GM18519 (cell line): ENCODE results near the gene STXBP3.
"Not testable (repeated sequence)": the region's sequence is repeated elsewhere in the genome, so short reads cannot be mapped to it uniquely, and the experiment has no call there.

Source experiments
- ATAC-seq: cut with Tn5 transposase; IDR thresholded peaks from one replicate; pipeline ENCODE4 v1.9.1; 2021; ENCODE audit warnings: mild to moderate bottlenecking, moderate library complexity; ENCODE audit not compliant: unreplicated experiment, low FRiP score

STXBP3 gene, protein sequence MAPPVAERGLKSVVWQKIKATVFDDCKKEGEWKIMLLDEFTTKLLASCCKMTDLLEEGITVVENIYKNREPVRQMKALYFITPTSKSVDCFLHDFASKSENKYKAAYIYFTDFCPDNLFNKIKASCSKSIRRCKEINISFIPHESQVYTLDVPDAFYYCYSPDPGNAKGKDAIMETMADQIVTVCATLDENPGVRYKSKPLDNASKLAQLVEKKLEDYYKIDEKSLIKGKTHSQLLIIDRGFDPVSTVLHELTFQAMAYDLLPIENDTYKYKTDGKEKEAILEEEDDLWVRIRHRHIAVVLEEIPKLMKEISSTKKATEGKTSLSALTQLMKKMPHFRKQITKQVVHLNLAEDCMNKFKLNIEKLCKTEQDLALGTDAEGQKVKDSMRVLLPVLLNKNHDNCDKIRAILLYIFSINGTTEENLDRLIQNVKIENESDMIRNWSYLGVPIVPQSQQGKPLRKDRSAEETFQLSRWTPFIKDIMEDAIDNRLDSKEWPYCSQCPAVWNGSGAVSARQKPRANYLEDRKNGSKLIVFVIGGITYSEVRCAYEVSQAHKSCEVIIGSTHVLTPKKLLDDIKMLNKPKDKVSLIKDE

DNA sequence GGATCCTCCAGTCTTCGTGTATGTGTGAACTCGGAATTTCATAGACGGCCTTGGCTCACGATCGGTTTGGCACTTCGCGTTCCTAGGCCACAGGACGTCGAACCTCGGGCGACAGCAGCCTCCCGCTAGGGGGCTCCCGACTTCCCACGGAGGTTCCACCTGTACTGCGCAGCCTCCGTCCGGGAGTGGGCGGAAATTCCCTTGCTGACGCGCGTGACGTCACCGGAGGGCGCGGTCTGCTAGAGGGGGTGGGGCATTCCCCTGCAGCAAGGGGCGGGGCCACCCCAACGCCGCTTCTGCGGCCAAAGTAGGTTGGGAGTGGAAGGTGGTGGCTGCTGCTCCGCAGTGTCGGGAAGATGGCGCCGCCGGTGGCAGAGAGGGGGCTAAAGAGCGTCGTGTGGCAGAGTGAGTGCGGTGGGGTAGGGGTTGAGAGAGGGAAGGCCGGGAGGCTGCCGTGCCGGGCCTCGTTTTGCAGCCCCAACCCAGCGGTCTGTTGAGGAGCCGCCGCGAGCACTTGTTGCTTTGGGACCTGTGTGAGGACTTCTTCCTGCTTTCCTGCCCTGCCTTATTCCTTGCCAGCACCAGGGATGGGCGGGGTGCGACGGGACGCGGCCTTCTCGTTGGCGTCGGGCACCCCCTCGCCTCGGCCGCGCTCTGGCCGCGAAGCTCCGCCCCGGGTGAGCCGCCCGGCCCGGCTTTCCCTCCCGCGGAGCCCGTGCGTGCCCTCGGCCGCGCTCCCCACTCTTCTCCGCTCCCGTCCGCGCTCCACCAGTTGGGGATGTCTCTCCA, at the start of gene STXBP3:
TSS of gene STXBP3 (plus strand) at position 293 of the 789 bp plus-strand sequence. CDS start at position 357, 64 bp downstream.
- peak; percentile 86 for ATAC-seq

DNA sequence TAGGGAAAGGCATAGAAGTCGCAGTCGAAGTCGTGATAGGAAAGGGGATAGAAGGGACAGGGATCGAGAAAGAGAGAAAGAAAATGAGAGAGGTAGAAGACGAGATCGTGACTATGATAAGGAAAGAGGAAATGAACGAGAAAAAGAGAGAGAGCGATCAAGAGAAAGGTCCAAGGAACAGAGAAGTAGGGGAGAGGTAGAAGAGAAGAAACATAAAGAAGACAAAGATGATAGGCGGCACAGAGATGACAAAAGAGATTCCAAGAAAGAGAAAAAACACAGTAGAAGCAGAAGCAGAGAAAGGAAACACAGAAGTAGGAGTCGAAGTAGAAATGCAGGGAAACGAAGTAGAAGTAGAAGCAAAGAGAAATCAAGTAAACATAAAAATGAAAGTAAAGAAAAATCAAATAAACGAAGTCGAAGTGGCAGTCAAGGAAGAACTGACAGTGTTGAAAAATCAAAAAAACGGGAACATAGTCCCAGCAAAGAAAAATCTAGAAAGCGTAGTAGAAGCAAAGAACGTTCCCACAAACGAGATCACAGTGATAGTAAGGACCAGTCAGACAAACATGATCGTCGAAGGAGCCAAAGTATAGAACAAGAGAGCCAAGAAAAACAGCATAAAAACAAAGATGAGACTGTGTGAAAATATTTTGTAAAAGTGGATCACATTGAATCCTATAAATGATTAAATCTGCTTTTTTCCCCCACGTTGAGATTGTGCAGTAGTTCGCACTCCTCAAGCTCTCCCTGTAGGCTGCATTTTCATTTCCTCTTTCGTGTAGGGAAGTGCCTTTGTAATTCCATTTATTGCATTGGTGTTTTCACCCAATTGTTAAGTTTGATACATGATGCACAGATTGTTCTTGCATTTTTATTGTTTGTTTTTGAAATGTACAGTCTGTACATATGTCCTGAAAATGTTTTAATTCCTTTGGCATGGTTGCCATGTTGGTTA, 46.8 kb upstream of the STXBP3 start:
- ATAC-seq = no peak

DNA sequence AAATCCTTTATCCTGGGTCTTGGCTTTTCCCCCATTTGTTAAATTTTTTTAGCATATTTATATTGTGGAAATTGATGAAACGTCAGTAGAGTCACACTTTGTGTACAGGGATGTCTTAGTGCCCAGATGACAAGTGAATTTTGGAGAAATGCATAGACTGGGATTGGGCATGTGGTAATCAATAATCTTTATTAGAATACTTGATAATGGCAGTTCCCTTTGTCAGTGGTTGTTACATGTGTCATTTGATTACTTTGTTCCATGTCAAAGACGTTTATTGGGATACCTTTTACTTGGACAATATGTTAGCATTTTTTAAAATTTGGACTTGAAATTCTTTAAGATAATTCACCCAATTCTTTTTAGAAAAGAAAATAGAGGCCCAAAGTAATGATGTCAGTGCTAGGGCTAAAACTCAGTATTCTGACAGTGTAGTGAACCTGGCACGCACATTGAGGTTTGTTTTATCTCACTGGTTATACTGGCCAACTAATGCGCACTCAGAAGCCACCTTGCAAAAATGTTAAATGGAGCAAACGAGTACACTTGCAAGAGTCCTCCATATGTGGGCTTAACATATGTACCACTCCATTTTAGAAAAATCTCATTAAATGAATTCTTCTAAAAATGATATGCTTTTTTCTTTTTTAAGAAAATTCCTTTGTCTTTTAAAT, 45.2 kb upstream of the STXBP3 start:
- no peak for ATAC-seq

DNA sequence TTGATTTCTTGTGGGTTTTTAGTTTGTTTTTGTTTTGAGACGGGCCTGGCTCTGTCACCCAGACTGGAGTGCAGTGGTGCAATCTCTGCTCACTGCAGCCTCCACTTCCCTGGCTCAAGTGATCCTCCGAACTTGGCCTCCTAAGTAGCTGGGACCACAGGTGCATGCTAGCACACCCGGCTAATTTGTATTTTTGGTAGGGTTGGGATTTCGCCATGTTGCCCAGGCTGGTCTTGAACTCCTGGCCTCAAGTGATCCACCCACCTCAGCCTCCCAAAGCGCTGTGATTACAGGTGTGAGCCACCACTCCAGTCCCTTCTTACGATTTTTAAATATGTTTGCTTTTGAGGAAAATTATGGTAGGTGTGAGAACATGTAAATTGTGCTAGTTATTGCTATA, 44.4 kb upstream of the STXBP3 start:
- not testable (repeated sequence) for ATAC-seq

DNA sequence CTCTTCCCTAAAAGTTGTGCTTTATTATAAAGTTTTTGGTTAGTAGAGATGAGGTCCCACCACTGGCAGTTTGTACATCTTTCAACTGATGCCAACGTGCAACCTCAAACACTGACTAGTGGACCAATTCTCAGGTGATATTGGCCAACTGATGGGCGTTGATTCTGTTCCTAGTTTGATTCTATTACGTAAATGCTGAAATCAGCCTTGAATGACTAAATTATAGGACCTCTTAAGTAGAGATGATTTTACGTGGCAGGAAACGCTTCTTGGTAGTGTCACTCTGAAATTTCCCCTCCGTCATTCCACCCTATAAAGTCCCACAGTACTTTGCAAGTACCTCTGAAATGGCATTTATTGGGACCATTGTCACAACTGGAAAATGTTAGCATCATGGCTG, 42.5 kb upstream of the STXBP3 start:
- no peak for ATAC-seq

DNA sequence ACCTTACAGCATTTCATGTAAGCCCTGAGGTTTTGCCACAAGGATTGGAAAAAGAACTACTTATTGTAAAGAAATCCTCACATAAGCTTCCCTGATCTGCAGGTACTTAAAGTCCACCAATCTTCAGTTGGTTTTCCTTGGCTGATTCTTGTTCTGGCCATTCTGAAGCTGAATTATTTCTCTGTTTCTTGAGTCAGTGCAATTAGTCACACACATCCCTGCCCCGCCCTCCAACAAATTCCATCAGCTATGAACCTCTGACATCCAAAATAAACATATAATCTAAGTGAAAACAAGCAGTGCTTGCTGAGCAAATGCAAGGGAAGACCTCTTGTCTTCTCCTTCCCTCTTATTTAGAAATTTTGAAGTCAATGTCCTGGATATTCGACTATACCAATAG, 42.0 kb upstream of the STXBP3 start:
- ATAC-seq = no peak

DNA sequence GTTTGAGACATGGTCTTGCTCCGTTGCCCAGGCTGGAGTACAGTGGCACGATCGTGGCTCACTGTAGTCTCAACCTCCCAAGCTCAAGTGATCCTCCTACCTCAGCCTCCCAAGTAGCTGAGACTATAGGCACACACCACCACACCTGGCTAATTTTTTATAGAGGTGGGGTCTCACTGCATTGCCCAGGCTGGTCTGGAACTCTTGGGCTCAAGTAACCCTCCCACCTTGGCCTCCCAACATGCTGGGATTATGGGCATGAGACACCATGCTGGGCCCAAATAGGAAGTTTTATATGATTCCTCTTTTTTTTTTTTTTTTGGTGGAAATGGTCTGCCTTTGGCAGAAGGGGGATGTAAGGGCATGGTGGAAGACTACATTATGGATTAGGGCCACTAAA, 39.8 kb upstream of the STXBP3 start:
- no peak for ATAC-seq

DNA sequence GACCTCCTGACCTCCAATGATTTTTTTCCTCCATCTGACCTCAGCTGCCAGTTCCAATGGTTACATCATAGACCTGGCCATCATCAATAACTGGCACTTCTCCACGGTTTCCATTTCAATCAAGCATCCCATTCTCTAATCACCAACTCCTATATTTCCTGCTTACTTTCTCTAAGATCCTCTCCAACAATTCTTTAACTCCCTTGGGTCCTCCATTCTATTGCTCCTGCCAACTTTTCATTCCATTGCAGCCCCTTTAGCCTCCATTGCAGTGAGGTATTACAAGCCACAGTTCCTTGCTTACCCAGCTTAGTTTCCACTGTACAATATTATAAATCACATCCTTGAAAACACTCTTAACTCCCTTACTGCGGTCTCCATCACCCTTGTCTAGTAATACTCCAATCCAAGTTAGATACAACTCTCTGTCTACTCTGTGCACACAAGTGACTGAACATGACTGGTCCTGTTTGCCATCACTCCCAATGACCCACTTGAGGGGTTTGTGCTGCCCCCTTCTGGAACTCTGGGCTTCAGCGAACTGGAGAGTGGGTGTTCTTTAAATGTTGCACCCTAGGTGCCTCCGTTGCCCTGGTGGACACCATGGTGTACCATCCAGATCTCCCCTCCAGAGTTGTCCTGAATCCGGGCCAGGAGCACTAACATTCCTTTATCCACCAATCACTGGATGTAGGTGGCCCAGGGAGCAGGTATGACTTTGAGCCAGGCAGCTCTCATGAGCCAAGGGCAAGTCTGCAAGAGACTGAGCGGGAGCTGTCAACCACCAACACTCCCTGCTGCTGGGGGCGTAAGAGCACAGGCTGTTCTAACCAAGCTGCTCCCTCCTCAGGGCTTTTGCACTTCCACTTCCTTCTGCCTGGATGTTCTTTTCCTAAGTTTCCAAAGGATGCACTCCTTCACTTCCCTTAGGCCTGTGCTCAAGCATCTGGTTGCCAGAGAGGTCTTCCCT, 37.5 kb upstream of the STXBP3 start:
- ATAC-seq = no peak

DNA sequence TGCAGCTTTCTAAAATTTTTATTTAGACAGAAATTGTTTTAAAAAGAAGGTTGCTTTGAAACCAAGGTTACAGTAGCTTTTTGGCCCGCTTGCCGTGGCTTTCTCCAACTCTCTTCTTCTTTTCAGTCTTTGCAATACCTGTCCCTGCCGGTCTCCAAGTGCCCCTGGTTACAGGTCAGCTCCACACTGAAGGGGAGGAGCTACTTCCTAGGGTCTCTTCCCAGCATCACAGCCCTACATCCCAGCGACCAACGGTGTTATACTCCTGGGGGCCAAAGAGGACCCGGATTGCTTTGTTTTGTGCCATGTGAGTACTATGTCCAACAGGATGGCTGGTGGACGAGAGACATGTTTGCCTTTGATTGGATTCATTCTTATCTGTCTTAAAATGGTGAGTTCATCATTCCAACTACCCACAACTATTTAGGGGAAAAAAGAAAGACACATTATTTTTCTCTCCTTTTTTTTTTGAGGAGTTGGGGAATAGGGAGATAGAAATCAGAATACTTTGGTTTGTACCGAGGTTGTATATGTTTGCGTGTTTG, 33.8 kb upstream of the STXBP3 start, which contains the start of gene FNDC7:
TSS of gene FNDC7 (plus strand) at position 303 of the 545 bp plus-strand sequence. CDS start at position 329, 26 bp downstream.
- no peak for ATAC-seq

DNA sequence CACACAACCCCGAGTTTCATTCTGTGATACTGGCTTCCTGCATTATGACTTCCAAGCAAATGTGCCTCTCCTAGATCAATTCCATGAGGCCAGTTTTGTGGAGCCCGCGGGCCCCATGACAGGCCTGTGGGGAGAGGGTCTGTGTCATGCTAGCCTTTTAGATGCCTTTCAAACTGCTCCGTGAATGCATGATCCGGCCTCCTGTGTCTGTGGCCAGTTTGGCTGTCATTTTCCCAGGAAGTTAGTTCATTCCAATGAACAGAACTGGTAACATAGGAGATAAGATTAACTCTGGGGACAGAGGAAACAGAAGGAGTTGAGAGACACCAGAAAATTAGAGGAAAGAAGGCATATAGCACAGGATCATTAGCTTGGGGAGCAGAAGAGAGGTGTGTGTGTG, 30.5 kb upstream of the STXBP3 start:
- ATAC-seq = no peak

DNA sequence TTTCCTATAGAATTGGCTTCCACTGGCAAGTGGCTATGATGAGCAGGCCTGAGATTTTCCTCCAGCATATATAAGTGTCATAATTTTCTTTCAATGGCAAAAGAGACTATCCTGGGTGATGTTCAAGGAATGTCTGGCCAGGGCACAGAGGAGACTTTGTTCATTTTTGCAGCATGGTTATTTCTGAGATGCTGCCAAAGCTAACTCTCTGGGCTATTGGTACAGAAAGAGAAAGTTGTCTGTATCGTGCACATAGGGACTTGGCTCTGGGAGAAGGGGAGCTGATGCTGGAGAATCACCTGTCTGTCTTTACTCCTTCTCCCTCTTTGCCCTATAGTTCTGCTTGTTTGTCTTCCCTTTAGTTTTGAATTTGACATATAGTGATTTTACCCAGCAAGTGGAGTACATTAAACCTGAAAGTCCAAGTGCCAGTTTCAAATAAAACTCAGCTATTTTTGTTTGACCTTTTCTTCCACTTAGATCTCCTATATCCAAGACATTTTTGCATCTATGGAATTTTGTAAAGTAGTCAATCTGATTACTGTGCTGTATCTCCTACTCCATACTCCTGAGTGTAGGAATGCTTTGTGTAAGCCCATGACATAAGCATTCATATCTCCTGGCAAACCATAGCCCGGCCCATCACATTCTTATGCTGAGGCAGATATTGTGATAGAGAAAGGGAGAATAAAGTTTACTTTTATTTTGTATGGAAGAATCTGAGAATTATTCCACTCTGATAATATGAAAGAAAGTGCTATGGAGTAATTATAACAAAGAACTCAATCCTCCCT, 29.8 kb upstream of the STXBP3 start:
- no peak for ATAC-seq

DNA sequence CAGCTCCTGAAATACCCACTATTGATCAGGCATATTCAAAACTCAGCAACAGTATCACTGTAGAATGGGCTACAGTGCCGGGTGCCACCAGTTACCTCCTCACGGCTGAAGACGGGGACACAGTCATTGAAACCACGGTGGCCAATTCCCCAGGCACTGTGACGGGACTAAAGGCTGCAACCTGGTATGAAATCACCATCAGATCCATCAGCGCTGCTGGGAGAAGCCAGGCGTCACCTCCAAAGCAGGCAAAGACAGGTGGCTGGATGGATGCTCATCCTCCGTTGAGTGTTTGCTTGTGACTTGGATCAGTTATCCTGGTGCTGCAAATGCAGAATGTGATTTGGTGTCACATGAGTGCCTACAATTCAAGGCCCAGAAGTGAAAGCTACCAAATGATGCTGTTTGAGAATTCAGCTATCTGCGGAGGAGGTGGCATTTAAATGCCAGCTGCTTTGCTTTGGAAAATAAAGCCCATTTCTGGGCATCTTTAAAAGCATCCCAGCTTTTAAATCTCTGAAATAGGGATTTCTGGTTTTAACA, 28.6 kb upstream of the STXBP3 start:
- no peak for ATAC-seq

DNA sequence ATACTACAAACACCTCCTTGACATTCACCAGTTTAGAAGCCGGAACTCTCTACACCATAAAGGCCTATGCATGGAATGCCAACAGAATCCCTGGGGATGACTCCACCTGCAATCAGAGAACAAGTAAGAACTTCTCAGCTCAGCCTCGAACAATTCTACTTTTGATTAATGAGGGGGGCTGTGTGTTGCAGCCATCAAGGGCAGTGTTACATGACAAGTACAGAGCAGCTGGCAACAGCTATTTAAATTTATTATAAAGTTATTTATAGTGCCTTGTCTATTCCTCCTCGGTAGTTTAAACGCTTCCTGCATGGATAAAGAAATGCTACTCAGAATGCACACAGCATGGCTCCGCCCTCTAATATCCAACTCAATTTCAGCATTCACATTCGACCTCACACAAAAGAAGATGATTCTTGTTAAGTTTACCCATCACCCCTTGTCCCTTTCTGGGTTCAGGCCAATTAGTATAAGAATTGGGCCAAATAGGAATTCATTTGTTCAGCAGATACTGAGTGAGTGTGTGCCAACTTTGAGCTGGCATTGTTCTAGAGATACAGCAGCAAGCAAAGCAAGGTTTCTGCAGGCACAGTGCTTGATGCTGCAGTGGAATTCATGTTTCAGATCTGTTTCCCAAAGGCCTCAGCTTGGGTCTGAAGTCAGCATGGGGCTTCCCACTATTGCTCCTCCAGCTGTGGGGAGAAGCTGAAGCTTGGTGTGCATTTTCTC, 27.4 kb upstream of the STXBP3 start:
- ATAC-seq = no peak

DNA sequence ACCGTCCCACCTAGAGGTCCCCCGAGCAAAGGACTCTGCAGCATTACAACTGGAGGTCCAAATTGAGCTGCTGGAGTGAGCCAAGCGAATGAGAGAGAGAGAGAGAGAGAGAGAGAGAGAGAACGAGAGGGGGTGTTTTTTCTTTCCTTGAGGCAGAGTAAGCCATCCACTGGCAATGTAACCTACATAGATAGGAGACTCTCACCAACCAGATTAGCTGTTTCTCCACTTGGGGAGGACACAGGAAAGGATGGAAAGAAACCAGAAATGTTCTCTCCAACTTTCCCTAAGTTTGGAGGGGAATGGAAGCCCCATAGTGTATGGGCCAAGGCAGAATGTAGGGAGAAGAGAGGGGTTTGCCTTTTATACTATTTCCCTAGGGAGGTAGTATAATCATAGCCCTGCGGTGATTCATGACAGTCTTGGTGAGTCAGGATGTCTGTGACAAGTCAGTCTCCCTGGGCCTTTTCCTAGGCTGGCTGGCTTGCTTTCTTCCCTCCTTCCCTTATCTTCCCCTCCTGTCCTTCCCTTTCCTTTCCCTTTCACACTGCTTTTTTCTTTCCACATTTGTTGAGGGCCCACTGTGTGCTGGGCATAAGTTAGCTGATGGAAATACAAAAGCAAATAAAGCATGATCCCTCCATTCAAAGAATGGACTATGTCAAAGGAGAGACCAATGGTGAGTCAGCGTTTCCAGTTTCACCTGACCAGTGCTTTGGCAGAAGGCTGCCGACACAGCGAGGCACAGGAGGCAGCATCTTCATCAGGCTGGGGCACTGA, 26.6 kb upstream of the STXBP3 start:
- ATAC-seq = no peak

DNA sequence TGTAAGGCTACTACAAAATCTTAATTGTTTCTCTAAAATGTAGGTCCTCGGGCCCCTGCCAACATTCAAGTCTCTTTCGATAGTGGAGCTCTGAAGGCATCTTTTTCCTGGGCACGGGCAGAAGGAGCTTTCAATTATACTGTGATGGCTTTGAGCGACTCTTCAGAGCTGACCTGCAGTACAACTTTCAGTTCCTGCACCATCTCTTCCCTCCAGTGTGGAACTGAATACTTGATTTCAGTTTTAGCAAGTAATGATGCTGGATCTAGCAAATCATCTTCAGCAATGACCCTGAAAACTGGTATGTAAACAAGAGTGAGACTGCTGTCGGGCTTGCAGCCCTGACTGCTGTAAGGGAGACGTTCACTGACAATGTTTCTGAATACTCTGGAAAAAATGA, 24.2 kb upstream of the STXBP3 start:
- no peak for ATAC-seq

DNA sequence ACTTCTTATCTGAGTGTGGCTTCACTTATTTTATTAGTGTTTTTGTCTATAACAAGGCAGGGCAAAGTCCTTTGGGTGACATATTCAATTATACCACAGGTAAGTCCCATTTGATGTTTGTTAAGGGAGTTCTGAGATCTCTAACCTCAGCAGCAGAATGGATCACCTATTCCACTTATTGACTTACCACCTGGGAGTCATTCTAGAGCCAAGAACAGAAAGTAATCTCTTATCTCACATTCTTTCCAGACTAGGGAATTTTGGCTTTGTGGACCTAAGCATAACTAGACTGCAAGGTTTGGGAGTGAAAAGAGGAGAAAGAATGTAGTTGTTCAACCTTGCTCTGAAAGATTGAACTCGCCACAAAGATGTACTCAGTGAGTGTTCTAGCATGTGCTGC, 20.6 kb upstream of the STXBP3 start:
- ATAC-seq = no peak
